Neural crest cell (in vitro differentiated cells): ENCODE results near the gene TLR4. TPM values are rescaled to one million over a fixed set of nuclear protein-coding genes. Genes with fewer than 3 reads are reported as not detected.

ENCODE experiments used
- DNase-seq: peaks from one replicate; pipeline ENCODE4 v3.0.0; 2021; ENCODE audit warnings: low read depth, mixed read lengths, low spot score
- H3K27ac Mint-ChIP-seq: one replicate; pipeline ENCODE4 v1.8.0; 2021; ENCODE audit warnings: mild to moderate bottlenecking, mixed read lengths; ENCODE audit not compliant: unreplicated experiment
- H3K27me3 Mint-ChIP-seq: 2 replicates; pipeline ENCODE4 v1.8.0; 2021; ENCODE audit warnings: low read depth, mild to moderate bottlenecking, mixed read lengths
- H3K36me3 Mint-ChIP-seq: 2 replicates; pipeline ENCODE4 v1.8.0; 2021; ENCODE audit warnings: low read depth, mild to moderate bottlenecking, mixed read lengths
- H3K4me1 Mint-ChIP-seq: 2 replicates; pipeline ENCODE4 v1.8.0; 2021; ENCODE audit warnings: mixed read lengths
- H3K4me3 Mint-ChIP-seq: one replicate; pipeline ENCODE4 v1.8.0; 2021; ENCODE audit warnings: mild to moderate bottlenecking, mixed read lengths
- H3K9me3 Mint-ChIP-seq: 2 replicates; pipeline ENCODE4 v1.8.0; 2021; ENCODE audit warnings: mixed read lengths
- total RNA-seq: library from RNA; stranded (reverse); gene quantifications from 2 replicates; pipeline ENCODE4 v1.2.1, GENCODE V29; 2021
- TF ChIP-seq, protein P1 (sequence below): fragments of 200-600 bp; sonication (generic); conservative IDR thresholded peaks from 2 replicates; pipeline ENCODE4 v1.5.0; 2021; ENCODE audit warnings: antibody characterized with exemption, mild to moderate bottlenecking

Gene TLR4
- total RNA-seq, 1 donor from 2014 or later, result 1.3 TPM

DNA sequence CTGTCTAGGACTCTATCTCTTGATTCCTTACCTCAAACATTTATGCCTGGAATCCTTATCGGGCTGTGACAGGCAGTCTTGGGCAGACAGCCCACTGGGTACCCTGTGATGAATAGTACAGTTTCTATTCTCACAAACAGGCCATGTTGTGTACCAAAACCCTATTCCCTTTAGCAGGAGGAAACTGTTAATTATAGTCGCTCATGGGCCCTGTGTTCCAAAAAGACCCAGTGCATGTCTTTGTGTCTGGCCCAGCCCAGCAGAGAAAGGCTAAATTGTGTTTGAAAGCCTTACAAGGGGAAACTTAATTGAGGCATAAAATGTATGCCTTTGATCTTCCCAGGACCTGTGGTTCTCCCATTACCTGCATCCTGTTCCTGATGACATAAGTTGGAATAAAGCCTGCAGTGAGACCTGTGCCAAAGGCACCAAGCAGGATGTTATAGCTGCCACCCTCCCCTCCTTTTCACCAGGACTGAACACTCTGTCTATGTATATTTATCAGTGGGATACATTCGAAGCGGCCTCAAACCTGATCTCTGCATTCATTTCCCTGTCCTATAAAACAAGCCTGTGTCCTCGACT is 43.3 kb downstream of the TLR4 start:
- no peak for DNase-seq
- Mint-ChIP-seq H3K27ac (no peak overlapping the region), H3K36me3 (no peaks in the 10 kb centered on the region), H3K27me3 (peaks cover 7% of the 10 kb centered on the region), H3K4me3 (no peak overlapping the region), H3K4me1 (peaks cover 3% of the 10 kb centered on the region), H3K9me3 (no peaks in the 10 kb centered on the region)
- TF ChIP-seq, protein P1, sequence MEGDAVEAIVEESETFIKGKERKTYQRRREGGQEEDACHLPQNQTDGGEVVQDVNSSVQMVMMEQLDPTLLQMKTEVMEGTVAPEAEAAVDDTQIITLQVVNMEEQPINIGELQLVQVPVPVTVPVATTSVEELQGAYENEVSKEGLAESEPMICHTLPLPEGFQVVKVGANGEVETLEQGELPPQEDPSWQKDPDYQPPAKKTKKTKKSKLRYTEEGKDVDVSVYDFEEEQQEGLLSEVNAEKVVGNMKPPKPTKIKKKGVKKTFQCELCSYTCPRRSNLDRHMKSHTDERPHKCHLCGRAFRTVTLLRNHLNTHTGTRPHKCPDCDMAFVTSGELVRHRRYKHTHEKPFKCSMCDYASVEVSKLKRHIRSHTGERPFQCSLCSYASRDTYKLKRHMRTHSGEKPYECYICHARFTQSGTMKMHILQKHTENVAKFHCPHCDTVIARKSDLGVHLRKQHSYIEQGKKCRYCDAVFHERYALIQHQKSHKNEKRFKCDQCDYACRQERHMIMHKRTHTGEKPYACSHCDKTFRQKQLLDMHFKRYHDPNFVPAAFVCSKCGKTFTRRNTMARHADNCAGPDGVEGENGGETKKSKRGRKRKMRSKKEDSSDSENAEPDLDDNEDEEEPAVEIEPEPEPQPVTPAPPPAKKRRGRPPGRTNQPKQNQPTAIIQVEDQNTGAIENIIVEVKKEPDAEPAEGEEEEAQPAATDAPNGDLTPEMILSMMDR, result no peak

GRCh38 chr9:117750401-117750800 is 46.2 kb downstream of the TLR4 start:
- H3K9me3 Mint-ChIP-seq, result no peaks in the 10 kb centered on the region
- H3K36me3 Mint-ChIP-seq, result no peaks in the 10 kb centered on the region
- TF ChIP-seq, protein P1, result no peak
- H3K4me1 Mint-ChIP-seq, result peaks cover 3% of the 10 kb centered on the region
- no peak for DNase-seq
- H3K27ac Mint-ChIP-seq, result no peak overlapping the region
- H3K4me3 Mint-ChIP-seq, result no peak overlapping the region
- peaks cover 4% of the 10 kb centered on the region for H3K27me3 Mint-ChIP-seq

GRCh38 chr9:117752894-117753293 is 48.7 kb downstream of the TLR4 start:
- Mint-ChIP-seq H3K36me3 (no peaks in the 10 kb centered on the region), H3K4me1 (no peaks in the 10 kb centered on the region), H3K27me3 (peaks cover 4% of the 10 kb centered on the region), H3K4me3 (no peak overlapping the region), H3K27ac (no peak overlapping the region), H3K9me3 (no peaks in the 10 kb centered on the region)
- TF ChIP-seq, protein P1, result no peak
- DNase-seq, result no peak

DNA sequence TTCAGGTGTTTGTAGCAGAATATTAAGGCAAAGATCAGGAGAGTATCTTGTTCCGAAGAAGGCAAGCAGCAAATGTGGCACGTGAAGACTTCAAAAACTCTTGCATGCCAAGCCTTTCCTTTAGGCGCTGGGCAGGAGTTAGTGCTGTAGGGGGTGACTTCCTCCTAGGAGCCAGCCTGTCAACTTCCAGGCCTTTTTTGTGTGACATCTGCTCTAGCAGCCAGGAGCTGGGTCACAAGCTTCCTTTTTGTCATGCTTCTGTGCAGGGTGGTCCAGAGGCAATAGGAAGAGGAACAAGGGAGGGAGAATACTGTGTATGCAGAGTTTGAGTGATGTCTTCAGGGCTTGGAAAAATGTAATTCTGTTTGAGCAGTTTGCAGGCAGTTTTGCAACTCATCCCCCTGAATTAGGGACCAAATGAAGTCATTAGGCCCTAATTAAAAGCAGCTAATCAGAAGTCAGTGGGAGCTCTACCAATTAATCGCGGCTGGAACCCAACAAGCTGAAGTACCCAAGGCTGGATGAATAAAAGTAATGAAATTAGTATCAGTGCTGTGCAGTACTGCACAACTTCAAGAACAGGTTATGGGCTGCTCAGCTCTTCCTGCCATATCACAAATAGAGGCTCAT is 53.5 kb downstream of the TLR4 start:
- H3K36me3 Mint-ChIP-seq, result no peaks in the 10 kb centered on the region
- DNase-seq, result no peak
- H3K27me3 Mint-ChIP-seq, result no peaks in the 10 kb centered on the region
- no peaks in the 10 kb centered on the region for H3K9me3 Mint-ChIP-seq
- peaks cover 1% of the 10 kb centered on the region for H3K4me1 Mint-ChIP-seq
- H3K27ac Mint-ChIP-seq, result no peak overlapping the region
- TF ChIP-seq, protein P1, result no peak
- no peak overlapping the region for H3K4me3 Mint-ChIP-seq

- no peak overlapping the region for H3K4me3 Mint-ChIP-seq
- peaks cover 2% of the 10 kb centered on the region for H3K9me3 Mint-ChIP-seq
- peaks cover 16% of the 10 kb centered on the region for H3K4me1 Mint-ChIP-seq
- DNase-seq, result no peak
- H3K27me3 Mint-ChIP-seq, result no peaks in the 10 kb centered on the region
- no peaks in the 10 kb centered on the region for H3K36me3 Mint-ChIP-seq
- TF ChIP-seq, protein P1, result no peak
- H3K27ac Mint-ChIP-seq, result no peak overlapping the region
Observed at GRCh38 chr9:117763314-117763713, 59.1 kb downstream of the TLR4 start.
